Activated CD4-positive, alpha-beta T cell treated with anti-CD3 and anti-CD28 coated beads, Interleukin-2, amount 50 U/mL, for 24 hours (primary cell): ENCODE measurements around the gene NPAS3.

ENCODE experiments used
- DNase-seq, 2 donors: peaks; one replicate each; pipeline ENCODE4 v3.0.0-alpha.2; 2020; ENCODE audit warnings: low read depth in 1 of 2, low spot score in 1 of 2

NPAS3 gene

GRCh38 chr14:33542338-33543287 is 603.9 kb downstream of the NPAS3 start:
- DNase-seq = no peak

DNA sequence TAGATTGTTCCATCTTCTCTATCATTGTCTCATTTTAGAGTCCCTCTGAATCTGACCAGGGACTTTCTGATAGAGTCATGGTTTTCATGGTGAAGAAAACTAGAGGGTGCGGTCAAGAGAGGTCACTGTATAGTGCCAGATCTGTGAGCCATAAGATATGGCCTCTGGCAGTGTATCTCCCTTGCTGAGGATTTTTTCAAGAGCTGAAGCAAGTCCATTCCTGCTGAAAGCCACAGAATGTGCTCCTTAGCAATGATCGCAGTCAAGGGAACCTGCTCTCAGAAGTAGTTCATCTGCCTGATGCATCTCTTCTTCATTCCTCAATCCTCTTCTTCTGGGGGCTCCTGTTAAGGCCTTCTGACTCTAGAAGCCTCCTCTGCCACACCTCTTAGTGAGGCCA is 607.0 kb downstream of the NPAS3 start:
- DNase-seq = no peak

- DNase-seq = no peak
Observed at GRCh38 chr14:33548606-33549005, 609.9 kb downstream of the NPAS3 start.

- no peak for DNase-seq
Observed at GRCh38 chr14:33551963-33552362, 613.3 kb downstream of the NPAS3 start.

GRCh38 chr14:33553706-33554278 is 615.1 kb downstream of the NPAS3 start:
- no peak for DNase-seq

DNA sequence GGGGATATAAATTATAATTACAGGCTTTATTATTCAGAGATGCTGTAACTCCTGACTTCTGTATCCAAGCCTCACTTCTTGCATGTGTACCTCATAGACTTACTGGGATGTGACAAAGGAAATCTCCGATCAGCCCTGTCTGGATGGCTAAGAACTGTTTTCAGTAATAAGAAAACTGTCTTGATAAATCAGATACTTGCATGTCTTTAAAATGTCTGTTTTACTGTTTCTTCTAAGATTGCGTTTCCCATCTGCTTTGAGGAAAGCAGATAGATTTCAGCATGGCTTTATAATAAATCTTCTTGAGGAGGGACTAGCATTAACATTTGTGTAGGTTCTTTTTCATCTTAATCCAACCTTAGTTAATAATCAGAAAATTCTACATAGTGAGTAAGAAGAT is 616.3 kb downstream of the NPAS3 start:
- DNase-seq = no peak

- no peak for DNase-seq
Observed at GRCh38 chr14:33555710-33556350, 617.2 kb downstream of the NPAS3 start.

DNA sequence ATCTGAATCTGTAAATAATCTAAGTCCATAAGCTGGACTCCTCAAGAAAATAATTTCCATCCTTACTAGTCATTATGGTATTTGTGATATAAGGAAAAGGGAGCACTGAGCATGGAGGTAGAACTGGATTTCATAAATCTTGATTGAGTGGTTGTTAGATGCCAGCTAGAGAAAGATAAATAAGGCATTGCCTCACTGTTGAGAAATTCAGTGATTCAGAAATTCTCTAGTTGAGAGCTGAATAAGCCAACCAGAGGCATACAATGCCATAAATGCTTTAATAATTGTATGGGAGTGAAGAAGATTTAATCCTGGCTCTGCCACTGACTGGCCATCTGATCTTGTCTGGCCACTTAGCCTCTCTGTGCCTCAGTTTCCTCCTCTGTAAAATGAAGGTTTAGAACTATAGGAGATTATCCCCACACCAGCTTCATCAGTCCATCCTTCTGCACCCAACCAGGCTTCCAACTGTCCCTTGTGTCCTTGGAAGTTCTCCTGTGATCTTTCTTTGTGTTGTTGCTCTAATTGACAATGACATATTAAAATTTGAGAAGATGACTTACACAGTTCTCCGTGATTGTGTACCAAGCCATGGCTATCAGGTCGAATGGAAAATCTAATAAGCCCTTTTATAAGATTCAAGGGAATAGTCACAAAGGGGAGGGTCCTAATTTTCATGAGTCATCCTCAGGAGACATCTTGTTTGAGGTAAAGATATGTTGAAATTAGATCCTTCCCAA is 617.9 kb downstream of the NPAS3 start:
- DNase-seq = no peak

- no peak for DNase-seq
Observed at GRCh38 chr14:33560718-33561431, 622.2 kb downstream of the NPAS3 start.

DNA sequence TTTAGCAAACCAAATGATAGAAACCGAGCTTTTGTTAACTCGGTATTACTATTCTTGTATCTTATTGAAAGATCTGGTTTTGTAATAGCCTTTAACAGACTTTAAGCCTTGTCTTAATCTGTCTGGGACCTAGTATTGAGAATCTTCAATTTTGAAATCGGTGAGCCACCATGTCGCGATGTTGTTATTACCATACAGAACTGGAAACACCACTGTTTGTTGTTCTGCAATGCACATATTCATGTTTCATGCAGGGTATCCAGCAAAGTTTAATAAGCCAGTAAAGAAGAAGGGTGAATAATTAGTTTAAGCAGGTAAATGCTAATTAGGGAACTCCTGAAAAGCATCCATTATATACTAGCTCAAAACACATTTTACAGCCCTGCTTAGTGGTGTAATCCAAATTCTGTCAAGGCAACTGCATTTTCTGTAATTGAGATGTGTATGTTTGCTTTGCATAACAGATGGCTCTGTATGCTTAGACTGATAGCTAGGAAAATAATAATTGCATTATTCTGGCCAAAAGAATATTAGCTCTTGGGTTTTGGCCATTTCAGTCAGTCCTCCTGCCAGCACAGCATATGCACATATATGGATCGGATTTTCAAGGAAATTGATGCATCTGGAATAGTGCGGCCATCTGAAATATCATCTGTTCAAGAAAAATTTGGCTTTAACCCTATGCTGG is 623.0 kb downstream of the NPAS3 start:
- DNase-seq = no peak

- no peak for DNase-seq
Observed at GRCh38 chr14:33563191-33563900, 624.7 kb downstream of the NPAS3 start.

DNA sequence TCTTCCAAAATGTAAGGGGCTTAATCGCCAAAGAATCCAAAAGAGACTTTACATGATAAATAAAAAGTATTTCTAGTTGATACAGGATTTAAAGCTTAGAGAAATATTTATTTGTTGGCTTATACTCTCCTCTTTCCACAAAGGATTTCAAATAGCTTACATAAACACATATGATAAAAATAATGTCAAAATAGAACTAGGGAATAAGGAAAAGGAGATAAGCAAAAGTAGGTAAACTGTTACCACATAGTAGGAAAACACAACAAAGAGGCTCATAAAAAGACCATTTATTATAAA is 625.2 kb downstream of the NPAS3 start:
- DNase-seq = no peak

DNA sequence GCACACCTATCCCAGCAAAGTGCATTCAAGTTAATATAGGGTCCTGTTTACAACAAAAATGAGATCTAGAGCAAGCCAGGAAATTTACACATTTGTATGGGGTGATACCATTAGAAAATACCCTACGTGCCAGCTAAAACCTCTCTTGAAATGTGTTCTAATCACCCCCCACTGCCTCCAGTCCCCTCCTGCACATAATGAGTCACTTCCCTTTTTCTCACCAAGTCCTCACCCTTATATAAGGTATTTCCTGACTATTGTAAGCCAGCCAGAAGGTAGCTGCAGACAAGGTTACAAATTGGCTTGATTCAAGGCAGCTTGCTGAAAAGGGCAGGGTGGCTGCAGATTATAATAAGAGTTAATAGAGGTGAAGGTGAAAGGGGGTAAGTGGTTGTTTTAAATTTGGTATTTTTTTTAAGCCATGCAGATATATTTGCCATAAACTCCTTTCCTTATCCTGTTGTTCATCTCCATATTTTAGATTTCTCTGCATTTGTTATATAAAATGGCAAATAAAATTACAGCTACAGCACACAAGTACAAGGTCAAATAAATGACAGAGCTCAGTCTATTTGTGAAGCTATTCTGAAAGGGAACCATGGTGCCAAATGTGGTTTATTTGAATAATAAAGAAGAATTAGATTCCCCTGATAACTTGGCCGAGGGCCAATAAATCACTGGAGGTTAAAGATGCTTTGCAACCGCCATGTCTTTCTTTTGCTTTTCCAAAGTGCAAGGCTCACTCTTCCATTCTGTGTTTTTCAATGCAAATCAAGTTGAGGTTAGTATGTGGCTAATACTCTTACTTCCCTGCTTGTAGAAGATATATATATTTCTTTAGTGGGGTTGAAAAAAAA is 626.3 kb downstream of the NPAS3 start:
- DNase-seq = no peak

GRCh38 chr14:33566082-33566481 is 627.4 kb downstream of the NPAS3 start:
- DNase-seq = no peak

GRCh38 chr14:33567023-33567728 is 628.5 kb downstream of the NPAS3 start:
- no peak for DNase-seq

DNA sequence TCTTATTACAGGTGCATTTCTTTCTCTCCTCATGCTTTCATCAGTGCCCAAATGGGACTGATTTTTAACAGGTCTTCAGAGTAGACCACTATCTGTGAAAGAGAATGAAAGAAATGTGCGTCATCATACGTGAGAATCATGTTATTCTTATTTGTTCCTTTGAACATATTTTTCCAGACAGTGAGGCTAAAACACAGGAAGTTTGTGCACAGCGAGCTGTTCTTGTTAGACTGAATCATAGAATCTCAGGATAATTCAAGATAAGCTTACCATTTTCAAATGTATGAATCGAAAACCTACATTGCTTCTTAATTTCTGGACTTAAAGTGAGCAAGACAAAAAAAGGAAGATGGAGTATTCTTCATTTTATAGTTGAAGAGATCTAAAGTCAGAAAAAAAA is 629.1 kb downstream of the NPAS3 start:
- DNase-seq = no peak

GRCh38 chr14:33568935-33569579 is 630.4 kb downstream of the NPAS3 start:
- no peak for DNase-seq
